Tibial nerve (tissue), 4 donors: ENCODE results near the gene TTC9B.

ENCODE experiments used
- CTCF ChIP-seq, 5 experiments: fragments of 200-600 bp in 3 of 5; fragments of 450-650 bp in 2 of 5; sonication (generic) in 3 of 5; IDR thresholded peaks; one replicate each; pipeline ENCODE4 v1.5.1; 2016 to 2019; ENCODE audit warnings: antibody characterized with exemption in 5 of 5, mild to moderate bottlenecking in 3 of 5, moderate library complexity in 2 of 5
- EP300 ChIP-seq, 2 donors: sonication (generic); formaldehyde crosslinking; IDR thresholded peaks; one replicate each; pipeline ENCODE4 v1.6.1; 2017; ENCODE audit warnings: antibody characterized with exemption in 2 of 2, mild to moderate bottlenecking in 1 of 2
- POLR2A ChIP-seq, 2 donors: fragments of 450-650 bp; IDR thresholded peaks; one replicate each; pipeline ENCODE4 v1.6.1; 2017; ENCODE audit warnings: antibody characterized with exemption in 2 of 2, mild to moderate bottlenecking in 2 of 2, moderate library complexity in 2 of 2

GRCh38 chr19:40252395-40252794 lies 34.2 kb upstream of the TTC9B start:
- TF ChIP-seq POLR2A (IDR thresholded peaks at IDR 0.05) (no peak), CTCF (IDR thresholded peaks at IDR 0.05) (no peak), EP300 (IDR thresholded peaks at IDR 0.05) (no peak)
